Medulla oblongata (tissue), 1 donor: Measurements from ENCODE around the gene CYP46A1.

Experiments used
- DNase-seq: peaks from one replicate; pipeline ENCODE4 v3.0.0-alpha.2; 2015; ENCODE audit errors: extremely low spot score

The CYP46A1 gene

GRCh38 chr14:99715266-99716000 is 31.3 kb downstream of the CYP46A1 start:
- DNase-seq, result no peak

GRCh38 chr14:99716091-99716849 is 32.2 kb downstream of the CYP46A1 start:
- no peak for DNase-seq

GRCh38 chr14:99716850-99717681 is 33.0 kb downstream of the CYP46A1 start:
- DNase-seq, result no peak

- DNase-seq, result no peak
Measured at GRCh38 chr14:99717682-99718013, 33.5 kb downstream of the CYP46A1 start.

GRCh38 chr14:99718031-99718810 is 34.1 kb downstream of the CYP46A1 start:
- no peak for DNase-seq

GRCh38 chr14:99718811-99719192 is 34.7 kb downstream of the CYP46A1 start:
- DNase-seq, result no peak

GRCh38 chr14:99720941-99721791 is 37.1 kb downstream of the CYP46A1 start:
- no peak for DNase-seq

- DNase-seq, result no peak
Measured at GRCh38 chr14:99721792-99722516, 37.9 kb downstream of the CYP46A1 start.

GRCh38 chr14:99722741-99723140 is 38.6 kb downstream of the CYP46A1 start:
- DNase-seq, result no peak

- DNase-seq, result no peak
Measured at GRCh38 chr14:99724196-99724891, 40.2 kb downstream of the CYP46A1 start.

GRCh38 chr14:99724939-99725773 is 41.1 kb downstream of the CYP46A1 start:
- no peak for DNase-seq

- DNase-seq, result no peak
Measured at GRCh38 chr14:99725774-99726537, 41.9 kb downstream of the CYP46A1 start.

GRCh38 chr14:99726538-99727095 is 42.5 kb downstream of the CYP46A1 start:
- DNase-seq, result no peak

- DNase-seq, result no peak
Measured at GRCh38 chr14:99727096-99727870, 43.2 kb downstream of the CYP46A1 start.

GRCh38 chr14:99728231-99728920 is 44.3 kb downstream of the CYP46A1 start:
- no peak for DNase-seq

GRCh38 chr14:99728981-99729451 is 44.9 kb downstream of the CYP46A1 start:
- no peak for DNase-seq
